ENCODE data around the gene DDX43. TPM values are rescaled to one million over a fixed set of nuclear protein-coding genes. Genes with fewer than 3 reads are reported as not detected.
"Not testable (repeated sequence)": the region's sequence is repeated elsewhere in the genome, so short reads cannot be mapped to it uniquely, and the experiment has no call there.

DDX43 gene
- total and polyA plus RNA-seq, 2 donors from 2014 or later: 0.15 to 1.4 TPM

- DNase-seq (no peak), FAIRE-seq (no peak)
- Histone ChIP-seq H3K4me1 (ENCODE audit: control insufficient read depth in 2 of 3, insufficient read depth in 2 of 3, low read depth in 1 of 3, low read length in 3 of 3) (no peaks in the 10 kb centered on the region), H3K36me3 (ENCODE audit: control insufficient read depth in 2 of 3, insufficient read depth in 3 of 3, low read length in 3 of 3) (no peaks in the 10 kb centered on the region), H3K27ac (ENCODE audit: low read depth in 2 of 2, low read length in 2 of 2) (no peak overlapping the region), H3K27me3 (ENCODE audit: control insufficient read depth, insufficient read depth, low read length) (no peaks in the 10 kb centered on the region), H3K4me3 (ENCODE audit: low read length in 3 of 3) (no peak overlapping the region), H3K9ac (ENCODE audit: low read length in 3 of 3) (no peak overlapping the region), H3K9me3 (ENCODE audit: control insufficient read depth in 2 of 3, insufficient read depth in 1 of 3, low read length in 3 of 3) (no peaks in the 10 kb centered on the region)
- no peak for TF ChIP-seq CTCF (IDR thresholded peaks at IDR 0.05; ENCODE audit: borderline replicate concordance, extremely low read depth, insufficient read depth)
- intact Hi-C loops (cut with DNase I): no loop called here
These were observed 4.8 kb upstream of the DDX43 start for GRCh38 chr6:73389854-73390253.

- intact Hi-C loops (cut with DNase I): no loop called here
- Histone ChIP-seq H3K27me3 (ENCODE audit: control insufficient read depth, insufficient read depth, low read length) (no peaks in the 10 kb centered on the region), H3K4me3 (ENCODE audit: low read length in 3 of 3) (no peak overlapping the region), H3K4me1 (ENCODE audit: control insufficient read depth in 2 of 3, insufficient read depth in 2 of 3, low read depth in 1 of 3, low read length in 3 of 3) (no peaks in the 10 kb centered on the region), H3K27ac (ENCODE audit: low read depth in 2 of 2, low read length in 2 of 2) (no peak overlapping the region), H3K9ac (ENCODE audit: low read length in 3 of 3) (no peak overlapping the region), H3K36me3 (ENCODE audit: control insufficient read depth in 2 of 3, insufficient read depth in 3 of 3, low read length in 3 of 3) (no peaks in the 10 kb centered on the region), H3K9me3 (ENCODE audit: control insufficient read depth in 2 of 3, insufficient read depth in 1 of 3, low read length in 3 of 3) (no peaks in the 10 kb centered on the region)
- FAIRE-seq (no peak), DNase-seq (no peak)
- TF ChIP-seq CTCF (IDR thresholded peaks at IDR 0.05; ENCODE audit: borderline replicate concordance, extremely low read depth, insufficient read depth): no peak
These were observed 3.0 kb upstream of the DDX43 start for GRCh38 chr6:73391675-73392074.

GRCh38 chr6:73392188-73392587 is 2.4 kb upstream of the DDX43 start:
- DNase-seq; intact Hi-C loops (cut with DNase I); H3K9ac ChIP-seq (ENCODE audit: low read length in 3 of 3); H3K27me3 ChIP-seq (ENCODE audit: control insufficient read depth, insufficient read depth, low read length); H3K9me3 ChIP-seq (ENCODE audit: control insufficient read depth in 2 of 3, insufficient read depth in 1 of 3, low read length in 3 of 3); H3K4me1 ChIP-seq (ENCODE audit: control insufficient read depth in 2 of 3, insufficient read depth in 2 of 3, low read depth in 1 of 3, low read length in 3 of 3); H3K36me3 ChIP-seq (ENCODE audit: control insufficient read depth in 2 of 3, insufficient read depth in 3 of 3, low read length in 3 of 3); FAIRE-seq; H3K27ac ChIP-seq (ENCODE audit: low read depth in 2 of 2, low read length in 2 of 2); H3K4me3 ChIP-seq (ENCODE audit: low read length in 3 of 3): not testable (repeated sequence)

GRCh38 chr6:73393278-73393677 is 1.4 kb upstream of the DDX43 start:
- H3K27ac ChIP-seq (ENCODE audit: low read depth in 2 of 2, low read length in 2 of 2): no peak overlapping the region
- FAIRE-seq (no peak), DNase-seq (no peak)
- intact Hi-C loops (cut with DNase I): no loop called here
- no peak overlapping the region for H3K4me3 ChIP-seq (ENCODE audit: low read length in 3 of 3)
- TF ChIP-seq CTCF (IDR thresholded peaks at IDR 0.05; ENCODE audit: borderline replicate concordance, extremely low read depth, insufficient read depth): no peak
- H3K9me3 ChIP-seq (ENCODE audit: control insufficient read depth in 2 of 3, insufficient read depth in 1 of 3, low read length in 3 of 3): no peaks in the 10 kb centered on the region
- H3K9ac ChIP-seq (ENCODE audit: low read length in 3 of 3): no peak overlapping the region
- H3K27me3 ChIP-seq (ENCODE audit: control insufficient read depth, insufficient read depth, low read length): no peaks in the 10 kb centered on the region
- H3K4me1 ChIP-seq (ENCODE audit: control insufficient read depth in 2 of 3, insufficient read depth in 2 of 3, low read depth in 1 of 3, low read length in 3 of 3): no peaks in the 10 kb centered on the region
- no peaks in the 10 kb centered on the region for H3K36me3 ChIP-seq (ENCODE audit: control insufficient read depth in 2 of 3, insufficient read depth in 3 of 3, low read length in 3 of 3)

All from kidney (tissue), 14 donors.